Inferior parietal cortex (tissue), 1 donor: ENCODE data around the gene NANOS2.
A peak's percentile ranks its signal among the peaks of the same experiment; 100 is the strongest.
"Not testable (repeated sequence)": the region's sequence is repeated elsewhere in the genome, so short reads cannot be mapped to it uniquely, and the experiment has no call there.

Source experiments
- DNase-seq: peaks from one replicate; pipeline ENCODE4 v3.0.0-alpha.2; 2016; ENCODE audit errors: extremely low spot score

NANOS2 gene

DNA sequence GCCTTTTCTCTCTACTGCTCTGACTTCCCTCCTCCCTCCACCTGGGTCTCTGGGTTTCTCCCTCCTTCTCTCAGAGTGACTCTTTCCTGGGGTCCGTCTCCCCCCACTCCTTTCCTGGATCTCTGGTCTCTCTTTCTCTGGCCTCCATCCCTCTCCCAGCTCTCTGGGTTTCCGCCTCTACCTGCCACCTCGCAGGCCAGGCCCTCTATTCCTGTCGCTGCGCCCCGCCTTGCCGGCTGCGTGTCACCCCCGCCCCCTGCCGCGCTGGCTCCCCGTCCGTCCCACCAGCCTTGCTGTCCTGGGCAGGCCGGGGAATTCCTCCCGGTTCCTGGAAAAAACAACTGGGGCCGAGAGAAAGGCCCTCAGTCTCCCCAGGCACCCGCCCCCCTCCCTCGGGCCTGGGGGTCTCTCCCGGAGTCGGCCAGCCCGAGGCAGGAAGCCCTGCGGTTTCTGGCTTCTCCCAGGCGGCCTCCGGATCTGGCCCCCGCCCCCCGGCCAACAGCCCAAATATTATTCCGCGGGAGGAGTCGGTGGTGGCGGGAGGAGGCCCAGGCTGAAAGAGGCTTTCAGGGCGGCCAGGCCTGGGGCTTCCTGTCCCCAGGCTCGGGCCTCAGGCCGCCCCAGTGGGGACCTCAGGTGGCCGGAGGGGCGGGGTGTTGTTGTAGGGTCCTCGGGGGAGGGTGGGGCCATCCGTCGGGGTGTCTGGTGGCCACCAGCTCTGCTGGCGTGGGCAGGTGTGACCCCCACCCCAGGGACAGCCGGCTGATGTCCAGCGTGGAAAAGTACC is 38.0 kb downstream of the NANOS2 start:
- no peak for DNase-seq

DNA sequence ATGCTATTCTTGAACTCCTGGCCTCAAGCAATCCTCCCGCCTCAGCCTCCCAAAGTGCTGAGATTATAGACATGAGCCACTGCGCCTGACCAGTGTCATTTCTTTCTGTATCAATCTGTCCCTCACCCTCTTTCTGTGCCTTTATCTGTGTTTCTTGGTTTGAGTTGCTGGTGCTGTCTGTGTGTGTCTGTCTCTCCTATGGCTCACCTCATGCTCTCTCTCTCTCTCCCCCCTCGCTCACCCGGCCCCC is 38.5 kb downstream of the NANOS2 start:
- DNase-seq = no peak

DNA sequence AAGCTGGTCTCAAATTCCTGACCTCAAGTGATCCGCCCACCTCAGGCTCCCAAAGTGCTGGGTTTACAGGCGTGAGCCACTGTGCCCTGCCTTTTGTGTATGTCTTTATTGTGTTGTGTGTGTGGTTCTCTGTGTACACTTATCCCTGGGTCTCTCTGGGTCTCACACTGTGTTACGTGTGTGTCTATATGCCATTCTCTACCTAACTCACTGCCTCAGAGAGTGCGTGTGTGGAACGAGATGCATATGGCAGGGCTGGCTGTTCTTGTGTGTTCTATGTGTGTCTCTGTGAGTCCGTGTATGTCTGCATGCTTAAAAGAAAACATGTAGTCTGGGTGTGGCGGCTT is 40.0 kb downstream of the NANOS2 start:
- DNase-seq = no peak

DNA sequence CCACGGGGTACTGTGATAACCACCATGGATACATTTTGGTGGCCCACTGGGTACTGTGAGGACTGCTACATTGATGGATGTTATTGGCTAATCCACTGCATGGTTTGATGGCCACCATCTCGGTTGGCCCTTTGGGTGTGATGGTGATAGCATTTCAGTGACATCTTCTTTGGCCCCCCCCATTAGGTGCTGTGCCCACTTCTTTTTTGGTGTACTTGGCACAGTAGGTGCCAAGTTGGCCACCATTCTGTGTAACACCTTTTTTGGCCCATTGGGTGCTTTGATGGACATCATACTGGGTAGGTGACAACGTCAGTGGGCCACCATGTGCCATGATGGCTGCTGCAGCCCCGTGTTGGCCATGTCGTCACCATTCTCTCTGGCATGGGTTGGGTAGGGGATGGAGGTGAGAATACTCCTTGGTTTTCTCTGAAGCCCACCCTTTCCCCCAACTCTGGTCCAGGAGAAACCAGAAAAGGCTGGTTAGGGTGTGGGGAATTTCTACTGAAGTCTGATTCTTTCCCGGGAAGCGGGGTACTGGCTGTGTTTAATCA is 41.3 kb downstream of the NANOS2 start:
- DNase-seq = no peak

DNA sequence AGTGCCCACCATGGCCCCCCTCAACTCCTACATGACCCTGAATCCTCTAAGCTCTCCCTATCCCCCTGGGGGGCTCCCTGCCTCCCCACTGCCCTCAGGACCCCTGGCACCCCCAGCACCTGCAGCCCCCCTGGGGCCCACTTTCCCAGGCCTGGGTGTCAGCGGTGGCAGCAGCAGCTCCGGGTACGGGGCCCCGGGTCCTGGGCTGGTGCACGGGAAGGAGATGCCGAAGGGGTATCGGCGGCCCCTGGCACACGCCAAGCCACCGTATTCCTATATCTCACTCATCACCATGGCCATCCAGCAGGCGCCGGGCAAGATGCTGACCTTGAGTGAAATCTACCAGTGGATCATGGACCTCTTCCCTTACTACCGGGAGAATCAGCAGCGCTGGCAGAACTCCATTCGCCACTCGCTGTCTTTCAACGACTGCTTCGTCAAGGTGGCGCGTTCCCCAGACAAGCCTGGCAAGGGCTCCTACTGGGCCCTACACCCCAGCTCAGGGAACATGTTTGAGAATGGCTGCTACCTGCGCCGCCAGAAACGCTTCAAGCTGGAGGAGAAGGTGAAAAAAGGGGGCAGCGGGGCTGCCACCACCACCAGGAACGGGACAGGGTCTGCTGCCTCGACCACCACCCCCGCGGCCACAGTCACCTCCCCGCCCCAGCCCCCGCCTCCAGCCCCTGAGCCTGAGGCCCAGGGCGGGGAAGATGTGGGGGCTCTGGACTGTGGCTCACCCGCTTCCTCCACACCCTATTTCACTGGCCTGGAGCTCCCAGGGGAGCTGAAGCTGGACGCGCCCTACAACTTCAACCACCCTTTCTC is 42.3 kb downstream of the NANOS2 start:
- DNase-seq = no peak

DNA sequence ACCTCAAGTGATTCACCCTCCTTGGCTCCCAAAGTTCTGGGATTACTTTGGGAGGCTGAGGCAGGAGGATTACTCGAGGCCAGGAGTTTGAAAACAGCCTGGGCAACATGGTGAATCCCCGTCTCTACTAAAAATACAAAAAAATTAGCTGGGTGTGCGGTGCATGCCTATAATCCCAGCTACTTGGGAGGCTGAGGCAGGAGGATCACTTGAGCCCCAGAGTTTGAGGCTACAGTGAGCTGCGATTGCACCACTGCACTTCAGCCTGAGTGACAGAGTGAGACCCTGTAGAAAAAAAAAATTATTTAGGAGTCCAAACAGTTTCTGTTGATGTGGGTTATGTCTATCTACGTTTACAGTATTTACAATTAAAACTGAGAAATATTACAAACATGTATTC is 43.8 kb downstream of the NANOS2 start:
- DNase-seq = no peak

DNA sequence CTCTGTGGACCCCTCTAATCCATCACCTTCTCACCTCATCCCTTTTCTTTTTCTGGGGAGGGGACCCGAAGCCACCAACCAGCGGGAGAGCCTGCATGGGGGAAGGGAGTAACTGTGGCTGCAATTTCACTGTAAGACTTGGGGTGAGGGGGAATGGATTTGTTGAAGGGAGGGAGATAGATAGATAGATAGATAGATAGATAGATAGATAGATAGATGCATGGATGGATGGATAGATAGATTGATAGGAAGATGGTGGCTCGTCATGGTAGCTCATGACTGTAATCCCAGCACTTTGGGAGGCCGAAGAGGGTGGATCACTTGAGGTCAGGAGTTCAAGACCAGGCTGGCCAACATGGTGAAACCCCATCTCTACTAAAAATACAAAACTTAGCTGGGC is 47.3 kb downstream of the NANOS2 start:
- DNase-seq = not testable (repeated sequence)

DNA sequence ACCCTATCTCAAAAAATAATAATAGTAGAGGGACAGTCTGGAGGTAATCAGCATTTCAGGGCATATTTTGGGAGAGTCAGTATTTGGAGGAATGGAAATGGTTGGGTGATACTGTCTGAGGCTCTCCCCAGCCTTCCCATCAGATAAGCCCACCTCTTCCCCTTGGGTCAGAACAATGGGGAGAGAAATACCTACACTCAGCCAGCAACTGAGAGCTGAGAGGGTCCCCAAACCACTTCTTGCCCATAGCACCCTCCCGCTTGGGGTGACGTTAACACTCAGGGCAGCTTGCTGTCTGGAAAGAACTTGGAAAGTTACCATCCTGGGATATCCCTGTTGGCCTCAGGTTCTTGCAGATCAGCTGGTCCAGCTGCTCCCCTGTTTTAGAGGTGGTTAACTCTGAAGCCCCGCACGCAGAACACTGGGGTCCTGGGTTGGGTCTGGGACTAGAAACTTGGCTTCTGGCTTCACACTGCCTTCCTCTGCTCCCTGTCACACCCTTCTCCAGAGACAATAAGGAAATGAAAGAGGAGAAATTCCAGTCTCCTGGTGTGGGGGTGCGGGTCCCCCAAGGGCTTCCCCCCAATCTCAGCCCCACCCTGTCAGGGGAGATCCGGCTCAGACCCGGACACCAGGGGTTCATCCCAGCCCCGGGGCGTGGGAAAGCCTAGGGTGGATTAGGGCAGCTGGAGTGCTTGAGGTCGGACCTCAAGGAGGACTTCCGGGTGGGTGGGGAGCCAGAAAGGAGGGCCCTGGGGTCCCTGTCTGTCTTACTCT is 48.0 kb downstream of the NANOS2 start:
- DNase-seq = no peak

DNA sequence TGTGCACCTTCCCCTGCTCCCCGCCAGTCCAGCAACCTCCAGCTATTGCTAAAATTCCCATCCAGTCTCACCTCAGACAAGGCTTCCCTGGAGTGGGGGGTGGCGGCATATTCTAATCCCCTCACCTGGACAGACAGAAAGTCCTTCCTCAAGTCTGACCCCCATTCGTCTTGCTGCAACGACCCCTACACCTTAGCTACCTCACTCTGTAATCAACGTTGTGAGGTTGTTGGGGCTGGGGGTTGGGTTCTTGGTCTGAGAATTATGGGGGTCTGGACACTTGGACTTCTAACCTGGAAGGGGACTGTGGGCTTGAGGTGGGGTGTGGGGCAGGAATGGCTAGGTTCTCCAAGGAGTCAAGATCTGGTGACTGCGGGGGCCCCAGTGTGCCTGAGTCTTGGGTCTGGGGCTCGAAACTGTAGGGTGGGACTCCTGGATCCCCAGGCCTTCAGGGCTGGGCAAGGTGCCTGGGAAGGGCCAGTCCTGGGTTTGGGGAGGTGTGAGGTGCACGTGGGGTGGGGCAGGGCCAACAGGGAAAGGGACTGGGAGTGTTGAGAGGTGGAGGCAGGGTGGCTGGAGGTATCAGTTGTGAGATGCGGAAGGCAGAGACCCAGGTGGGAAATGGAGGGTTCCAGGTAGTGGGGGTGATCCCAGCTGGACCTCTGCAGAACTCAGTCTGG is 49.2 kb downstream of the NANOS2 start:
- DNase-seq = no peak

DNA sequence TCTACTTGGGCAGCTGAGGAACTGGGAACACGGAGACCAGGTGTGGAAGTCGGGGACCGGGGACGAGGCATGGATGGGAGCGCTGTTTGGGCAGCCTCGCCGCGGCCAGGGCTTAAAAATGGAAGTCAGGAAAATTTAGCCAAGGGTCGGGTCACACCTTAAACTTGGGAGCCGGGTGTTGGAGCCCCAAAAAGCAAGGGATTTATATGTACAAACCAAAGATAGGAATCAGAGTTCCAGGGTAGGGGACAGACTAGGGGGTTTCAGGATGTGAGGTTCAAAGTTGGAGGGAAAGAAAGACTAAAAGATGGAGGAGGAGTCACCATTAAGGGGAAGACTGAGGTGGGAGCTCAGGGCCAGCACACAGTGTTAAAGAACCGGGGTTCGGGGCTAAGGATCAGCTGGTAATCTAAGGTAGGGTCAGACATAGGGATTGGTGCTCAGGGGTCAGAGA is 49.9 kb downstream of the NANOS2 start:
- no peak for DNase-seq

DNA sequence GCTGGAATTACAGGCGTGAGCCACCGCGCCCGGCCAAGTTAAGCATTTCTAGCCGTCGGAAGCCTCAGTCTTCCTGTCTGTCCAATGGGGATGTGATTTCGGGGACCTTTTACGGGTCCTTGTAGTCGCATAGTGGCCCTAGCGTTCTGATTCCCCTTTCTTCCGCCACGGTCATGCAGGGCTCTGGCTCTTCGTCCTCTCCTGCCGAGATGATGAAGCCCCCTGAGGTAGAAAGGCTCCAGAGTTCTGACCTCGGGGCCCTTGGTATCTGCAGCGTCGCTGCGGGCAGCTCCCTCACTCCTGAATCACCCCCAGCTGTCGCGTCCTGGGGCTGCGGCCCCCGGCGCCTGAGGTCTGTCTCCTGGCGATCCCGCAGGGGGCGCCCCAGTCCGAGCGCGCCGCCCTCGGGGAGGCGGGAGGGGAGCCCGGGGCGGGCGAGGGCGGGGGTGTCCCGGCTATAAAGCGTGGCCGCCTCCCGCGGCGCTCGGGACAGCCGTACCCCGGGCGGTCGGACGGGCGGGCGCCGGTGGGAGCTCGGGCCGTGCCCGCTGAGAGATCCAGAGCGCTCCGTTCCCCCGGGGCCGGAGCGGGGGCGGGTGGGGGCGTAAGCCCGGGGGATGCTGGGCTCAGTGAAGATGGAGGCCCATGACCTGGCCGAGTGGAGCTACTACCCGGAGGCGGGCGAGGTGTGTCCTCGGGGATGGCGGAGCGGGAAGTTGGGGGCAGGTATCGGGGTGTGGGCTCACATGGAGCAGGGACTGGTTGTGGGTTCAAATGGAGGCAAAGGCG is 50.5 kb downstream of the NANOS2 start, which contains the start of gene FOXA3:
Gene FOXA3, plus strand, starts transcription at position 487 of the 789 bp plus-strand sequence. Its CDS starts 131 bp downstream, at position 618.
- DNase-seq = peak; percentile 22

DNA sequence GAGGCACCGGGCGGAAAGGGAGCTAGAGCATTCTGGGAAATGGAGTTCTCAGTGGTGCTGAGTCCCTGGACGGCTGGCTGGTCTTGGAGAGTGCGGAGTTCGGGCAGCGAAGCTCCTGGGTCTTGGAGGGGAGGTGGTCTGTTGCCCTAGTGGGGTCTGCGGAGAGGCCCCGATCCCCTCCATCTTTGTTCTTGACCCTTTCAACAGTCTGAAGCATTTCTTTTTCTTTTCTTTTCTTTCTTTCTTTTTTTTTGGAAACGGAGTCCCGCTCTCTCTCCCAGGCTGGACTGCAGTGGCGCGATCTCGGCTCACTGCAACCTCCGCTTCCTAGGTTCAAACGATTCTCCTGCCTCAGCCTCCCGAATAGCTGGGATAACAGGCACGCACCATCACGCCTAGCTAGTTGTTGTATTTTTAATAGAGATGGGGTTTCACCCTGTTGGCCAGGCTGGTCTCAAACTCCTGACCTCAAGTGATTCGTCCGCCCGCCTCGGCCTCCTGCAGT is 51.2 kb downstream of the NANOS2 start:
- DNase-seq = no peak
